NCI-H187 (cell line): Measurements from ENCODE around the gene RFFL.
"Not testable (repeated sequence)": the region's sequence is repeated elsewhere in the genome, so short reads cannot be mapped to it uniquely, and the experiment has no call there.

Source experiments
- DNase-seq, 2 experiments: peaks; one replicate each; lab custom pipeline; 2025; lab: John Stamatoyannopoulos, UW

Gene RFFL

GRCh38 chr17:35063514-35064223 is at the start of gene RFFL:
Gene RFFL (minus strand): TSS chr17:35063707. CDS start chr17:35026553, 37,154 bp downstream.
- DNase-seq, result peak; percentile 27 to 57

- not testable (repeated sequence) for DNase-seq
Measured at GRCh38 chr17:35110791-35111190, 47.3 kb upstream of the RFFL start.

- DNase-seq, result no peak
Measured at GRCh38 chr17:35104844-35105450, 41.4 kb upstream of the RFFL start.

- no peak for DNase-seq
Measured at GRCh38 chr17:35103271-35103670, 39.8 kb upstream of the RFFL start.

- DNase-seq, result no peak
Measured at GRCh38 chr17:35101725-35102124, 38.2 kb upstream of the RFFL start.

GRCh38 chr17:35101036-35101435 is 37.5 kb upstream of the RFFL start:
- no peak for DNase-seq

GRCh38 chr17:35099908-35100307 is 36.4 kb upstream of the RFFL start:
- no peak for DNase-seq

- no peak for DNase-seq
Measured at GRCh38 chr17:35097776-35098175, 34.3 kb upstream of the RFFL start.

- no peak for DNase-seq
Measured at GRCh38 chr17:35095741-35096140, 32.2 kb upstream of the RFFL start.

- DNase-seq, result no peak
Measured at GRCh38 chr17:35094902-35095301, 31.4 kb upstream of the RFFL start.

GRCh38 chr17:35090707-35091106 is 27.2 kb upstream of the RFFL start:
- DNase-seq, result not testable (repeated sequence)

- DNase-seq, result peak in 1 of 2 experiments; percentile 43
Measured at GRCh38 chr17:35089586-35090296, 26.2 kb upstream of the RFFL start.

- DNase-seq, result peak; percentile 69 to 86
Measured at GRCh38 chr17:35088881-35089585, 25.5 kb upstream of the RFFL start.

GRCh38 chr17:35088356-35088880 is 24.9 kb upstream of the RFFL start:
- peak in 1 of 2 experiments; percentile 23 for DNase-seq

- no peak for DNase-seq
Measured at GRCh38 chr17:35087731-35088355, 24.3 kb upstream of the RFFL start.

- DNase-seq, result no peak
Measured at GRCh38 chr17:35086931-35087573, 23.5 kb upstream of the RFFL start.

- no peak for DNase-seq
Measured at GRCh38 chr17:35086164-35086563, 22.7 kb upstream of the RFFL start.

- no peak for DNase-seq
Measured at GRCh38 chr17:35084987-35085386, 21.5 kb upstream of the RFFL start.

GRCh38 chr17:35083071-35083470 is 19.6 kb upstream of the RFFL start:
- no peak for DNase-seq

- no peak for DNase-seq
Measured at GRCh38 chr17:35082073-35082657, 18.7 kb upstream of the RFFL start.

GRCh38 chr17:35081638-35082037 is 18.1 kb upstream of the RFFL start:
- DNase-seq, result no peak
